Measurements from ENCODE around the gene AOPEP.

The AOPEP gene

GRCh38 chr9:94867842-94868312 lies 141.4 kb downstream of the AOPEP start:
- H3K4me3 ChIP-seq (ENCODE audit: low read length) = no peak overlapping the region
- H4K20me1 ChIP-seq (ENCODE audit: insufficient read depth, low read length) = no peaks in the 10 kb centered on the region
- H3K36me3 ChIP-seq (replicated peaks; ENCODE audit: low read depth, low read length) = no peaks in the 10 kb centered on the region
- TF ChIP-seq EZH2phosphoT487 (IDR thresholded peaks at IDR 0.05; ENCODE audit: low read depth) (no peak), CTCF (IDR thresholded peaks at IDR 0.05; ENCODE audit: low read depth, low read length) (no peak)
- H3K9ac ChIP-seq (ENCODE audit: low read length) = no peak overlapping the region
- no peak overlapping the region for H3K4me2 ChIP-seq (ENCODE audit: low read length)
- no peak overlapping the region for H2AFZ ChIP-seq (ENCODE audit: low read depth, low read length)
- H3K4me1 ChIP-seq (ENCODE audit: low read length) = no peaks in the 10 kb centered on the region
- H3K27ac ChIP-seq (ENCODE audit: low read length) = no peak overlapping the region
- no peaks in the 10 kb centered on the region for H3K79me2 ChIP-seq (ENCODE audit: low read length)
- no peaks in the 10 kb centered on the region for H3K9me3 ChIP-seq (ENCODE audit: insufficient read depth, low read length)
- no peaks in the 10 kb centered on the region for H3K27me3 ChIP-seq (ENCODE audit: low read depth, low read length)

DNA sequence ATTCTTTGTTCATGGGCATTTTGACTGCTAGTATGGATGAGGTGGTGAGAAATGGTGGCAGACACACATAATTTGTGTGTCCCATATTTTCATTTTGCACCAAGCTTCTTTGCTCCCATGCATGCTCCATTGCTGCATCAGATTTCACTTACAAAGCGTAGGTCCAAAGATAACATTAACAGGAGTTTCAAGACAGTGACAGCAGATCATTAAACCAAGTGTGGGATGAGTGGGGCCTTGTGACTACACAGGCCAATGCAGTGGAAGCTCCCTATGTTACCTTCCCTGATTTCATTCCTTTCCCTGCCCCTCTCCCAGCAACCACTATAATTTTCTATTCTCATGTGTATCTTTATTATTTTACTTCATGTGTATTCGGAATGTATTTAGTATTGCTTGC lies 142.0 kb downstream of the AOPEP start:
- H3K27ac ChIP-seq (ENCODE audit: low read length) = no peak overlapping the region

DNA sequence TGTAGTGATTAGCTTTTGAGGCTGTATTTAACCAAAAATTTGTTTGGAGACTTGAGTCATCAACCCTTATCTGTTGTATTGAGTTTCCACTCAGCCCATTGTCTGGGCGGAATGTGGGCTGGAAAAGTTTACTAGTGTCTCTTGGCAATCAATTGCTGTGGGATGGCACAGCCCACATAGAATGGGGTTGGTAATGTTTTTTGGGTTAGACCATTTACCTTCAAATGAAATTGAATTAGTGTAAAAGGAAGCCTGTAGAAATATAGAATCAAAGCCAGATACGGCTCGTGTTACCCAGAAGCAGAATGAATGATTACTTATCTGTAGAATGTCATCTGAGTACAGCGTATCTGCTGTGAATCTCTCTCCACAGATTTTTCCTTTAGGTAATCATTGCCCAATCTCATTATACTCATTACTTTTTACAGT lies 142.9 kb downstream of the AOPEP start:
- no peak overlapping the region for H3K9ac ChIP-seq (ENCODE audit: low read length)
- no peaks in the 10 kb centered on the region for H3K79me2 ChIP-seq (ENCODE audit: low read length)
- no peaks in the 10 kb centered on the region for H3K9me3 ChIP-seq (ENCODE audit: insufficient read depth, low read length)
- H2AFZ ChIP-seq (ENCODE audit: low read depth, low read length) = no peak overlapping the region
- H3K4me1 ChIP-seq (ENCODE audit: low read length) = no peaks in the 10 kb centered on the region
- TF ChIP-seq CTCF (IDR thresholded peaks at IDR 0.05; ENCODE audit: low read depth, low read length) (no peak), EZH2phosphoT487 (IDR thresholded peaks at IDR 0.05; ENCODE audit: low read depth) (no peak)
- no peaks in the 10 kb centered on the region for H4K20me1 ChIP-seq (ENCODE audit: insufficient read depth, low read length)
- H3K4me3 ChIP-seq (ENCODE audit: low read length) = no peak overlapping the region
- H3K27me3 ChIP-seq (ENCODE audit: low read depth, low read length) = no peaks in the 10 kb centered on the region
- H3K27ac ChIP-seq (ENCODE audit: low read length) = no peak overlapping the region
- no peaks in the 10 kb centered on the region for H3K36me3 ChIP-seq (replicated peaks; ENCODE audit: low read depth, low read length)
- H3K4me2 ChIP-seq (ENCODE audit: low read length) = no peak overlapping the region

More for the DNA sequence above, 142.0 kb downstream of the AOPEP start:
- no peaks in the 10 kb centered on the region for H3K79me2 ChIP-seq (ENCODE audit: low read length)
- H3K4me3 ChIP-seq (ENCODE audit: low read length) = no peak overlapping the region
- H3K27me3 ChIP-seq (ENCODE audit: low read depth, low read length) = no peaks in the 10 kb centered on the region
- H3K4me2 ChIP-seq (ENCODE audit: low read length) = no peak overlapping the region
- H3K36me3 ChIP-seq (replicated peaks; ENCODE audit: low read depth, low read length) = no peaks in the 10 kb centered on the region
- no peak for TF ChIP-seq EZH2phosphoT487 (IDR thresholded peaks at IDR 0.05; ENCODE audit: low read depth)
- no peak for TF ChIP-seq CTCF (IDR thresholded peaks at IDR 0.05; ENCODE audit: low read depth, low read length)
- H3K9me3 ChIP-seq (ENCODE audit: insufficient read depth, low read length) = no peaks in the 10 kb centered on the region
- H4K20me1 ChIP-seq (ENCODE audit: insufficient read depth, low read length) = no peaks in the 10 kb centered on the region
- no peaks in the 10 kb centered on the region for H3K4me1 ChIP-seq (ENCODE audit: low read length)
- no peak overlapping the region for H3K9ac ChIP-seq (ENCODE audit: low read length)
- no peak overlapping the region for H2AFZ ChIP-seq (ENCODE audit: low read depth, low read length)

- Histone ChIP-seq H3K9me3 (ENCODE audit: insufficient read depth, low read length) (no peaks in the 10 kb centered on the region), H3K27me3 (ENCODE audit: low read depth, low read length) (no peaks in the 10 kb centered on the region), H2AFZ (ENCODE audit: low read depth, low read length) (no peak overlapping the region), H3K4me3 (ENCODE audit: low read length) (no peak overlapping the region), H3K79me2 (ENCODE audit: low read length) (no peaks in the 10 kb centered on the region), H3K9ac (ENCODE audit: low read length) (no peak overlapping the region), H4K20me1 (ENCODE audit: insufficient read depth, low read length) (no peaks in the 10 kb centered on the region), H3K4me1 (ENCODE audit: low read length) (peaks cover 6% of the 10 kb centered on the region), H3K27ac (ENCODE audit: low read length) (no peak overlapping the region), H3K36me3 (replicated peaks; ENCODE audit: low read depth, low read length) (no peaks in the 10 kb centered on the region), H3K4me2 (ENCODE audit: low read length) (no peak overlapping the region)
- TF ChIP-seq CTCF (IDR thresholded peaks at IDR 0.05; ENCODE audit: low read depth, low read length) = no peak
- no peak for TF ChIP-seq EZH2phosphoT487 (IDR thresholded peaks at IDR 0.05; ENCODE audit: low read depth)
Observed at GRCh38 chr9:94870465-94870792, 143.9 kb downstream of the AOPEP start.

Measured in OCI-LY3 (cell line).